Right cardiac atrium (tissue), 5 donors: ENCODE results near the gene PTCHD1. TPM values are rescaled to one million over a fixed set of nuclear protein-coding genes. Genes with fewer than 3 reads are reported as not detected.

Experiments
- ATAC-seq, 2 donors: fragments of 200-7000 bp; cut with Tn5 transposase; one replicate each; pipeline versions ENCODE4 v1.8.0 to v1.9.1; 2020; ENCODE audit warnings: moderate library complexity in 2 of 2, mild to moderate bottlenecking in 1 of 2
- DNase-seq, 3 donors: peaks; one replicate each; pipeline ENCODE4 v3.0.0-alpha.2; 2020
- H3K27ac ChIP-seq: one replicate; pipeline ENCODE4 v1.5.1; 2013; ENCODE audit warnings: mild to moderate bottlenecking, low read length, control low read depth, moderate library complexity
- H3K27me3 ChIP-seq: one replicate; pipeline ENCODE4 v1.6.1; 2013; ENCODE audit not compliant: control insufficient read depth, insufficient read depth
- H3K4me1 ChIP-seq: one replicate; pipeline ENCODE4 v1.6.1; 2013; ENCODE audit warnings: low read length; ENCODE audit not compliant: control insufficient read depth, insufficient read depth
- H3K4me3 ChIP-seq: one replicate; pipeline ENCODE4 v1.5.1; 2013; ENCODE audit warnings: low read length, control low read depth
- H3K9me3 ChIP-seq: one replicate; pipeline ENCODE4 v1.6.1; 2013; ENCODE audit warnings: low read length; ENCODE audit not compliant: control insufficient read depth
- WGBS: extraction: QIAGEN DNeasy Blood & Tissue Kit; methylation state at CpG from one replicate; pipeline ENCODE4 v1.1.7; 2013; 5-methylcytosine and 5-hydroxymethylcytosine counted together
- intact Hi-C, 4 donors: fragments of 100-400 bp; cut with DNase I; formaldehyde crosslinking; loops; one replicate each; pipeline versions ENCODE4 v1.11.0 to v1.14.0; 2022 to 2023
- polyA plus RNA-seq: library from polyadenylated mRNA; stranded (reverse); fragments of 200-250 nt; gene quantifications from one replicate; pipeline ENCODE4 v1.2.3, GENCODE V29; 2013
- total RNA-seq, 4 donors: library from RNA; stranded (reverse); fragmentation: NEBNext Ultra II Directional; extraction: Animal tissue kit (Norgen Biotek cat#: 25700); gene quantifications; one replicate each; pipeline ENCODE4 v1.2.1, GENCODE V29; 2021
- donor health status: healthy with polysubstance abuse.
- donor health status: DM: no; HTN: yes; CAD: no.
- donor health status: DM: no; HTN: no; CAD: no.
- donor health status: DM: no; HTN: yes; CAD: no; lungs with severe emphysema.
- donor health status: DM: yes; HTN: yes; CAD: no.

Gene PTCHD1
- total and polyA plus RNA-seq, 5 donors = 0.09 to 0.63 (median 0.21) TPM

DNA sequence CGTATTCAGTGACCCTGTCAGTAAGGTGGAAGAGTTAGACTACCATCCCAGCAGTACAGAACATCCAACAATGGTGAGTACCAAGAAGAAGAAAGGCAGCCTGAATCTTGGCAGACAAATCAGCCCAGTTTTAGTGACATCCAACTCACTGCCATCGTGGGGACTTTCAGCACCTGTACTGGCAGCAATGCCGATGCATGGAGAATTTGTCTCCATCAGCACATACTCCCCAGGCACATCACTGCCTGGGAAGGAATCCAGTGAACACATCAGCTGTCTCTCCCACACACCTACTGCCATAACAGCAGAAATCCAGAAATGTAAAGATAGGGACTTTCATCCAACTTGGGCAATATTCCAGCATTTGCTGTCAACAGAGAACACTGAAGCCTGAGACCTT is 29.8 kb downstream of the PTCHD1 start:
- WGBS = 65% methylated on average over 3 of the region's 3 CpGs

DNA sequence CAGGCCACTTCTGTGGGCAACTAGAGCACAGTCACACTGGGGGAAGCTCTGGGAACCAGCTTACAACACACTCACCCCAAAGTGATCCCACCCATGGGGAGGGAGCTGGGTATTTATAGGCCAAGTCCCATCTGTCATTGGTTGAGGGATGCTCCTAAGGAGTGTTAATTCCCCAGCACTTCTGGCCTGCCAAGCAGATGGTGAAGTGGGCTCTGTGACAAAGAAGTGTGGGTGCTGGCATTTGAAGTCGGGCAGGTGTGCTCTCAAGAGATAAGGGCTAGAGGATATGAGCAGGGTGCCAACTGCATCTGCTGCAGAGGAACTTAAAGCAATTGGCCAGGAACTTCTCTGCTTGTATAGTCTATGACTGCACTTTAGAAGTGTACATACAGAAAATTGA is 30.9 kb downstream of the PTCHD1 start:
- 22% methylated on average over 1 of the region's 1 CpG for WGBS
- intact Hi-C loops = no loop called here
- Histone ChIP-seq H3K27ac (no peak overlapping the region), H3K4me1 (no peaks in the 10 kb centered on the region), H3K27me3 (no peaks in the 10 kb centered on the region), H3K4me3 (no peak overlapping the region), H3K9me3 (no peaks in the 10 kb centered on the region)
- DNase-seq (no peak), ATAC-seq (no peak)

More for the DNA sequence above, 29.8 kb downstream of the PTCHD1 start:
- DNase-seq = no peak
- intact Hi-C loops = no loop called here
- H3K4me1 ChIP-seq = no peaks in the 10 kb centered on the region
- no peak for ATAC-seq
- H3K4me3 ChIP-seq = no peak overlapping the region
- H3K27me3 ChIP-seq = no peaks in the 10 kb centered on the region
- H3K27ac ChIP-seq = no peak overlapping the region
- H3K9me3 ChIP-seq = no peaks in the 10 kb centered on the region

DNA sequence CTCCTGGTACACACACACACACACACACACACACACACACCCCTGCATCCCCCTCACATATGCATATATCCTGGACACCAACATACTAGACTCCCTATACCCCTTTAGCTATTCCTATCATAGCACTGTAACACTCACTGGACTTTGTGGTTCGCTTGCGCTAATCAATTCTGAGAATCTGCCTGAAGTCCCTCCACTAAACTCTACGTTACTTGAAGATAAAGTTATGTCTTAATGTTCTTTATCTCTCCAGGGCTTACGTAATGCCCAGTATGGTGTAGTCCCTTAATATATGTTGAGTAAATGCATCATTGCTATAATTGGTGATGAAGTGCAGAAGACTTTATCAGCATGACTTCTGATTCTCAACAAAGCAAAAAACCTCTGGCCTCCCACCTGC is 32.3 kb downstream of the PTCHD1 start:
- no peaks in the 10 kb centered on the region for H3K4me1 ChIP-seq
- no peaks in the 10 kb centered on the region for H3K9me3 ChIP-seq
- intact Hi-C loops = no loop called here
- DNase-seq (no peak), ATAC-seq (no peak)
- H3K27ac ChIP-seq = no peak overlapping the region
- 94% methylated on average over 4 of the region's 4 CpGs for WGBS
- H3K4me3 ChIP-seq = no peak overlapping the region
- no peaks in the 10 kb centered on the region for H3K27me3 ChIP-seq

DNA sequence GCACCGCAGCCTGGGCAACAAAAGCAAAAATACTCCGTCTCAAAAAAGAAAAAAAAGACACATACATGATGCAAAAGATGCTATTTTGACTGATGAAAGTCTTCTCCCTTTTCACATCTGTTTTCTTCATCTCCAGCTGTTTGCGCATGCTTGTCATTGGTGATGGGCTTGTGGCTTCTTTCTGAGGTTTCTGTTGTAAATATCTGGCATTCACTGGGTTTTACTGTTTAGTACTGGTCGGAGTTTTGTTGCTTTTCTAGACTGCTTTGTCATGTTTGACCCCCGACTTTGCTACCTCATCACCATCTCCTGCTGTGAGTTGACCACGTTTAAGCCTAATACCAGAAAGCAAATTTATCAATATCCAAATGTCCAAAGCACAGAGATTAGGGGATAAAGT is 34.4 kb downstream of the PTCHD1 start:
- Histone ChIP-seq H3K4me1 (no peaks in the 10 kb centered on the region), H3K4me3 (no peak overlapping the region), H3K9me3 (no peaks in the 10 kb centered on the region), H3K27ac (no peak overlapping the region), H3K27me3 (no peaks in the 10 kb centered on the region)
- ATAC-seq (no peak), DNase-seq (no peak)
- 74% methylated on average over 6 of the region's 6 CpGs for WGBS
- intact Hi-C loops = no loop called here

DNA sequence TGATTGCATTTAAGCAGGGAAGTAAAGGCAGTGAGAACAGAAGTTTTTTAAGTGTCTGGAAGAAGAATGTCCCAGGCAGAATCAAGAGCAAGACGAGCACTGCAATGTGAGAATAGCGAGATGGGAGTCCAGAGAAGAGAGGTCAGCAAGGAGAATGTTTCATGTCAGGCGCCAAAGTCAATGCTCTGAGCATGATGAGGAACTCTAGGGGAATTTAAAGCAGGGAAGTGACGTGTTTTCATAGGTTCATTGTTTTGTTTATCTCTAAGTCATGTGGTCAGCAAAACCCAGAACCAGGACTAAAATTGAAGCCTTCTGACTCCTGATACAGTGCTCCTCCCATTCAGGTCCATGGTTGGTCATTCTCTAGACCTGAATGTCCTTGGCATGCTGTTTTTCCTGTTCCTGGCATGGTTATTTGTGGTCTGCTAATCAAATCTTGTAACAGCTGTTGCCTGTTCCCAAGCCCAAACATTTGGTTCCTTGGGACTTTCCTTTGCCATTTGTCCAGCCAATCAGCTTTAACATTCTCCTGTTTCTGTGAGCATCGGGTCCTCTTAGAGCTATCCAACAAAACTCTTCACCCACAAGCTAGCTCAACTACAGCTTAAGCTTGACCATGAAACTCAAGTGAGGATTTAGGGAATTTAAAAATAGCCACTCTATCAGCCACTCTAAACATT is 37.7 kb downstream of the PTCHD1 start:
- Histone ChIP-seq H3K27me3 (no peaks in the 10 kb centered on the region), H3K9me3 (no peaks in the 10 kb centered on the region), H3K4me1 (no peaks in the 10 kb centered on the region), H3K27ac (no peak overlapping the region), H3K4me3 (no peak overlapping the region)
- 54% methylated on average over 5 of the region's 5 CpGs for WGBS
- DNase-seq = no peak
- intact Hi-C loops = no loop called here
- peak; percentile 88 to 94 for ATAC-seq

DNA sequence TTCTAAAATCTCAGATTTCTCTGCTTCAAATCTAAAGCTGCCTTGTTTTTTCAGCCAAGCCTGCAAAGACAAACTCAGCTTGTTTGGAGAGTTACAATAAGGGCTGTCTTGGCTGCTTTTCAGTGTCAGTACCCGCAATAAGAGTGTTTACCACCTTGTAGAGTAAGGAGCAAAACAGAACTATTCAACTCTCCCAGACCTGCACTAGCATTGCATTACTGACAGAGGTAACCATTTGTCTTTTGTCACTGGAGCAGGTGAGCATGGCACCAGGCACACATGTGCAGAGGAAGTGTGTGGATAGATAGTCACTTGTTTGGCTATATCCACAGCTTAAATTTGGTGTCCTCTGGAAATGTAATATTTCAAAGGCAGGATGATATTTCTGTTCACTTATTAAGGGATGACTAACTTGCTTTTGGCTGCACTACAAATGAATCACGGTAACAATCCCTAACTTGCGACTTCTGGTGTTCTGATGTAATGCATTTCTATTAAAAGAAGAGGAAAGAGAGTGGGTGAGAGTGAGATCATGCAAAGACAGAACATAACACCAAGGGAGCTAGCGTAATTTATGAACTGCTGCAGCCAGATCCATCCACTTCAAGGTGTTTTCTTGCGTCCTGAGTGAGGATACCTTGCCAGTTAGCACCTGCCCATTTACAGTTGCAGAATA is 38.6 kb downstream of the PTCHD1 start:
- no peaks in the 10 kb centered on the region for H3K9me3 ChIP-seq
- DNase-seq = no peak
- 24% methylated on average over 5 of the region's 5 CpGs for WGBS
- H3K27ac ChIP-seq = peak overlapping the region; percentile 58
- intact Hi-C loops = no loop called here
- ATAC-seq = peak; percentile 46 to 66
- no peak overlapping the region for H3K4me3 ChIP-seq
- no peaks in the 10 kb centered on the region for H3K4me1 ChIP-seq
- H3K27me3 ChIP-seq = no peaks in the 10 kb centered on the region

DNA sequence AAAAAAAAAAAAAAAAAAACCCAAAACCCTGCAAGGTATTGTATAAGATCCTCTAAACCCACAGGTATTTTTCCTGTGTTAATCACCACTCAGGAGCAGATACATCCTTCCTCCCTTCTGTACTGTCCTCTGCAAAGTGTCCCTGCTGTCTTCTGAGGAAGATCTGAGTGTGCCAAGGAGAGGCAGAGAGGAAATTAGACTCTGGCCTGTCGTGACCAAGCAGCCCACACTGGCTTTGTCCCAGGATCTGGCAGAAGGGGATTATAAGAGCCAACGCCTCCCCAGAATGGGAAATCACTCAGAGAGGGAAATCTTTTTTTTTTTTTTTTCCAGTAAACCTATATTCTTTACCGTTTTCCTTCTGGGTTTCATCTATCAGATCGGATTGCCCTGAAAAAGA is 39.6 kb downstream of the PTCHD1 start:
- intact Hi-C loops = no loop called here
- H3K27me3 ChIP-seq = no peaks in the 10 kb centered on the region
- 37% methylated on average over 4 of the region's 4 CpGs for WGBS
- no peaks in the 10 kb centered on the region for H3K4me1 ChIP-seq
- no peak overlapping the region for H3K27ac ChIP-seq
- no peak overlapping the region for H3K4me3 ChIP-seq
- DNase-seq (no peak), ATAC-seq (no peak)
- no peaks in the 10 kb centered on the region for H3K9me3 ChIP-seq

DNA sequence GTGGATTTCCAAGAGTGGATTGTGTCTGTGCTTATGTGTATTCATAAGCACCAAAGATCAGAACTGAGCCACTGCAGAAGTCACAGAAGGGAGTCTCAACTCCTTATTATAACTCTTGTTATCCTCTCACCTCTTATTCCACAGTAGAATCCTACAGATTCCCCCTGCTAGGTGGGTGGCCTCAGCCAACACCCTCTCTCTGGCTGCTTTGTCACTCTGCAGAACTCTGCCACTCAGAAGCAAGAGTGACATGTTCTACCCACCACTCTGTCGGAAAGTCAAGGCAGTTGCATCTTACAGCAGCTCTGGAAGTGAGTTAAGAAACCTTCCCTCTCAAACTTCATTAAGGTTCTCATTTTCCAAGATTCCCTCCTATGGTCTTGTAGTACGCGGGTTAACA is 41.9 kb downstream of the PTCHD1 start:
- intact Hi-C loops = no loop called here
- Histone ChIP-seq H3K9me3 (no peaks in the 10 kb centered on the region), H3K4me1 (no peaks in the 10 kb centered on the region), H3K27ac (no peak overlapping the region), H3K4me3 (no peak overlapping the region), H3K27me3 (no peaks in the 10 kb centered on the region)
- 98% methylated on average over 3 of the region's 3 CpGs for WGBS
- no peak for DNase-seq
- ATAC-seq = no peak

DNA sequence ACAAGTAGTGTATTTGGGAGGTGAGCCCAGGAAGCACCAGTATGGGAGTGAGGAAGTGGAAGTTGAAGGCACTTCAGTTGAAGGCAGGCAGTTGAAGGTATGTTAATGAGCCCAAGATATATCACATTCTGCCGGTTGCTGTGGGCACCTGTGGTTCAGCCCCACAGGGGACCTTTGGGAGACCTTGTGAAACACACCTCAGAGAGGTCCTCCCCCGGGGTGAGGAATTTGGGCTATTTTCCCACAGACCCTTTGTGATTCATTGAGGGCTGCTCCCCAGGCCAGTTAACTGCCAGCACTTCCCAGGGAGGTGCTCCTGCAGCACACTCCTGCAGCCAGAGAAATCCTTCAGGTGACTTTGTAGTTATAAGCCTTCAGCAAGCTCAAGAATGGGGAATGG is 45.9 kb downstream of the PTCHD1 start:
- 38% methylated on average over 2 of the region's 2 CpGs for WGBS
- no peak for ATAC-seq

DNA sequence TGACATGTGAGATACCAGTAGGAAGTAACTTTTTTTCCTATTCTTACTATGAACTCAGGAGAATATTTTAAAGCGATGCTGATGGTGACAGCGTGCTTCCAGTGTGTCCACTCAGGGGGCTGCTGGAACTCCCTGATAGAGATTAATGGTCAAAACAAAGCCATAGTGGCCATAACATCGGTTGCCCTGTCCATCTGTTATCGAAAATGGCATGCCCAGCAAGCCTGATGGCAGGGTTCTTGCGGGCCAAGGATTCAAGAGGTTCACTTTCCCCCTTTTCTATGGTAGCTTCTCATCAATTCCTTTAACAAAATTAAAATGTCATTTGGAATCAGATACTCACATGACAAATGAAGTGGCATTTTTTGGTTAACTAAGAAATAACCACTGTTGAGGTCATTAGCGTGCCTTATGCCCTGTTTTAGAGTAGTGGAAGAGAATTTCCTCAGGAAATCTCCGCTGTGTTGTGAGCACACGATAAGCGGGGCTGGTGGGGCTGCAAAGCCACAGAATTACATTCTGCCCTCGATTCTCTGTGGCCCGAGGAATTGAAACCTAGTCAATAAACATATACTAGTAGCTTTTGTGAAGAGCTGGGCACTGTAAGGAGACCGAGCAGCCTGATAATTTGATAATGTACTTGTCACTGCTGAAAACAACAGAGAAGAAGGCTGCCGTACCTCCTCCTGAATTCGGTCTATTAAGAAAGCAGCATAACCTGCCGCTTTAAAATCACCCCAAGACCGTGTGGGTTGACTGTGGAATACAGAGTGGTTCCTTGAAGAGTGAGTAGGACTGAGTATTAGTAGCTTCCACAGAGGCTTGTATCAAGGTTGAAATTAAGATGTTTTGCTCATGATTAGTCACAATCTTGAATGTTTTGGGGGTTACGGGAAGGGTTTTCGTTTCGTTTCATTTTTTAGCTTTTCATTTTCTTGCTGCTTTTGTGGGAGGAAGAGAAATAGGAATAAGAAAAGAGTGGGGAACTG is 46.7 kb downstream of the PTCHD1 start:
- no peak overlapping the region for H3K4me3 ChIP-seq
- no peaks in the 10 kb centered on the region for H3K27me3 ChIP-seq
- H3K9me3 ChIP-seq = no peaks in the 10 kb centered on the region
- H3K27ac ChIP-seq = no peak overlapping the region
- no peaks in the 10 kb centered on the region for H3K4me1 ChIP-seq
- no peak for DNase-seq
- 80% methylated on average over 19 of the region's 19 CpGs for WGBS
- intact Hi-C loops = no loop called here
- no peak for ATAC-seq

More for the DNA sequence above, 45.9 kb downstream of the PTCHD1 start:
- H3K9me3 ChIP-seq = no peaks in the 10 kb centered on the region
- no peak overlapping the region for H3K27ac ChIP-seq
- H3K4me1 ChIP-seq = no peaks in the 10 kb centered on the region
- no peak for DNase-seq
- intact Hi-C loops = no loop called here
- no peak overlapping the region for H3K4me3 ChIP-seq
- H3K27me3 ChIP-seq = no peaks in the 10 kb centered on the region

DNA sequence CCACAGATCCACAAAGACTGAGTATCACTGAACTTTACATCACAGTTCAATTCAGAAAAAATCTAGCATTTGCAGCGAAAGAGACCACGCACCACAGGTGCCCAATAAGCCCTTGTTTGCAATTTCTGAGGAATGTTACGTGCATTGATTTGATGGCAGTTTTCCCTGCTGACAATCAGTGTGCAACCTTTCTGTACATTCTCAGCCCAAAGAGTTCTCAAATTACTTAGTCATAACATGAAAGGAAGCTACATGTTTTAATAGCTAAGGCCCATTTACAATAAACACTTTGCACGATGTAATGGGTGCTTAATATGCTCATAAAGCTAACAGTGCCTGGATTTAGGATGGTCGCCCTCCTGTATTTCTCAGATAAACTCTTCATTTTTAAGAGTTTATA is 47.9 kb downstream of the PTCHD1 start:
- intact Hi-C loops = no loop called here
- 90% methylated on average over 5 of the region's 5 CpGs for WGBS
- DNase-seq (no peak), ATAC-seq (no peak)
- no peaks in the 10 kb centered on the region for H3K9me3 ChIP-seq
- no peaks in the 10 kb centered on the region for H3K4me1 ChIP-seq
- no peak overlapping the region for H3K27ac ChIP-seq
- no peak overlapping the region for H3K4me3 ChIP-seq
- H3K27me3 ChIP-seq = no peaks in the 10 kb centered on the region
